Daoy (cell line): ENCODE data around the gene GALNT15. TPM values are rescaled to one million over a fixed set of nuclear protein-coding genes. Genes with fewer than 3 reads are reported as not detected.

ENCODE experiments used
- DNase-seq: peaks from one replicate; pipeline ENCODE4 v3.0.0-alpha.2; 2015; ENCODE audit warnings: low read depth
- total RNA-seq: library from RNA; depleted of rRNA; stranded (reverse); fragments of >200 nt; shearing (Covaris generic); gene quantifications from 2 replicates; pipeline ENCODE4 v1.2.3, GENCODE V29; 2014

Gene GALNT15
- total RNA-seq, 1 experiment from 2014 or later, result 0.69 TPM

- DNase-seq, result no peak
These were observed 11.6 kb downstream of the GALNT15 start for GRCh38 chr3:16186086-16186485.

- no peak for DNase-seq
These were observed 12.1 kb downstream of the GALNT15 start for GRCh38 chr3:16186565-16186964.

DNA sequence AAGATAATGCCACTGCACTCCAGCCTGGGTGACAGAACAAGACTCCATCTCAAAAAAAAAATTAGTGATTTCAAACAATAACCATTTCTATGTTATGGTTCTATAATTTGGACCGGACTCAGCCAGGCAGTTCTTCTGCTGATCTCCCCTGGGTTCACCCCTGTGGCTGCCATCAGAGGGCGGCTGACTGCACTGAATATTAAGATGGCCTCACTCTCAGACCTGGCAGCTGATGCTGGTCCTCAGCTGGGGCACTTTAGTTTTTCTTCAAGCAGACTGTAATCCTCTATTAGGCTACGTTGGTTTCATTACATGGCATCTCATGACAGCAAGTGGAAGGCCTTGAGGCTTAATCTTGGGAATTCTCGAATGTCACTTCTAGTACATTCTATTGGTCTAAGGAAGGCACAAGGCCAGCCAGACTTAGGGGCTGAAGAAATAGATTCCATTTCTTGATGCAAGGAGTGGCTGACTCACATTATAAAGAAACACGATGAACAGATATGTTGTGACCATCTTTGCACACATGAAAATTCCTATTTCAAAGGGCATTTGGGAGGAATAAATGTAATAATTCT, 12.8 kb downstream of the GALNT15 start:
- DNase-seq, result no peak

- no peak for DNase-seq
These were observed 13.6 kb downstream of the GALNT15 start for GRCh38 chr3:16188071-16188470.

- no peak for DNase-seq
These were observed 14.7 kb downstream of the GALNT15 start for GRCh38 chr3:16189201-16189600.

- no peak for DNase-seq
These were observed 16.2 kb downstream of the GALNT15 start for GRCh38 chr3:16190704-16191103.

DNA sequence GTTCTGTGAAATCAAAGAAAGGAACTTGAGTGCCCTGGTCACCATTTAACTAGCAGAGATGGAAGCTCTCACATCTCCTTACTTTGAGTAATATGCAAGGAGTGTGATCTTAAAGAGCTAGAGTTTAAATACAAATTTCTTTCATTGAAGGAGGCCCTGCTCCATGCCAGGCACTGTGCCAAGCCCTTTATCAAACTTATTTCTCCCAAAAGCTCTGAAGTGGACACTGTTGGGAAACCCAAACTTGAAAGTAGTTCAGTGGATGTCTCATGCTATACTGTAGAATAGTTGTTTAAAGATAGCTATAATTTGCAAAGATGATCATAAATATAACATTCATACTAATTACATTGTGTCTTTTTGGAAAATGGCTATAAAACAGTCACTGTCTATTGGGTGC, 17.1 kb downstream of the GALNT15 start:
- DNase-seq, result no peak

- no peak for DNase-seq
These were observed 17.8 kb downstream of the GALNT15 start for GRCh38 chr3:16192176-16192811.

DNA sequence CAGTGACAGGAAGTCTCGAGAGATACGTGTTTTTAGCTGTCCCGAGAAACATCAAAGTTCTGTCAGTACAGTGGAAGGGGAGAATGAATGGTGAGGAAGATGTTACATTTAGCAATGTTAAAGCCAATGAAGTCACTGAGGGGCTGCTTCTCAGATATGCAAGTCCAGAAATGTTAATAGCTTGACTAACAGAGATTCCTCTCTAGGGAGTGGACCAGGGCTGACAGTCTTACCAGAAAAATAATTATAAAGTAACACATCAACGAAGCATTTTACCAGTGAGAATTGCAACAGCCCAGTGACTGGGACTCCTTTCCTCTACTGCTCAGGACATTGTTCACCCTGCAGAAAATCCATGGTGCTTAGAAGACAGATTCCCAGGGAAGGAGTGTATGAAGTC, 23.9 kb downstream of the GALNT15 start:
- DNase-seq, result no peak

- DNase-seq, result no peak
These were observed 25.3 kb downstream of the GALNT15 start for GRCh38 chr3:16199769-16200168.

GRCh38 chr3:16200411-16200810, 25.9 kb downstream of the GALNT15 start:
- DNase-seq, result peak; percentile 20

DNA sequence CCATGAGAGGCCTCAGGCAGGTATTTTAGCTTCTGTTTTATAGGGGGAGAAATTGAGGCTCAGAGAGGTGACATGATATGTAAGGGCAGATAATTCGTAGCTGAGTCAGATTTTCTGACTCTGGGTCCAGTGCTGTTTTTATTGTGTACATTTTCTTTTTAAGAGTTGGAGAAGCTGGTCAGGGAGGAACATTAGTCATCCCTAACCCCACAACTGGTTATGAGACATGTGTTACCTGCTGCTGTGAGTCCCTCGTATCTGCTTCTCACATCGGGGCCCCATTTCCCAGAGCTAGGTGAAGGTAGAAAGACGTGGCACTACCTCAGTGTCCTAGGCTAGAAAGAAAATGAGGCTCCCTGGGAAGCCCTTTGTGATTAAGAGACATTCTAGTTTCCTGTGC, 28.6 kb downstream of the GALNT15 start:
- DNase-seq, result peak; percentile 45

- no peak for DNase-seq
These were observed 29.5 kb downstream of the GALNT15 start for GRCh38 chr3:16203671-16204629.

DNA sequence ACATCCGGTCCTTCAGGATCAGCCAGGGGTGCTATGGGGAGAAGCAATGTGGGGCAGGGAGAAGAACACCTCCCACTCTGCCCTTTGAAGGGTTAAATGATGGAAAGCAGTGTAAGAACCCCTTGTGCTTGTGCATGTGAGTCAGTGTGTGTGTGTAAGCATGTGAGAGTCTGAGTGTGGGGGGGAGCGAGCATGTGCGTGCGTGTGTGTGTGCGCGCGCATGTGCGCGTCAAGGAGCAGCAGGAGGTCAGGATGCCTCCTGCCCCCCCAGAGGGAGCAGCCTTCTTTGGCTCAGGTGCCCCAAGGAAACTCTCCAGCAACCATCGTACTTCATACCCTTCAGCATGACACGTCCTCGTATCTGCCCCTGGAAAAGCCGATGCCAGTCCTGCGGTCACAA, 30.3 kb downstream of the GALNT15 start:
- DNase-seq, result no peak

DNA sequence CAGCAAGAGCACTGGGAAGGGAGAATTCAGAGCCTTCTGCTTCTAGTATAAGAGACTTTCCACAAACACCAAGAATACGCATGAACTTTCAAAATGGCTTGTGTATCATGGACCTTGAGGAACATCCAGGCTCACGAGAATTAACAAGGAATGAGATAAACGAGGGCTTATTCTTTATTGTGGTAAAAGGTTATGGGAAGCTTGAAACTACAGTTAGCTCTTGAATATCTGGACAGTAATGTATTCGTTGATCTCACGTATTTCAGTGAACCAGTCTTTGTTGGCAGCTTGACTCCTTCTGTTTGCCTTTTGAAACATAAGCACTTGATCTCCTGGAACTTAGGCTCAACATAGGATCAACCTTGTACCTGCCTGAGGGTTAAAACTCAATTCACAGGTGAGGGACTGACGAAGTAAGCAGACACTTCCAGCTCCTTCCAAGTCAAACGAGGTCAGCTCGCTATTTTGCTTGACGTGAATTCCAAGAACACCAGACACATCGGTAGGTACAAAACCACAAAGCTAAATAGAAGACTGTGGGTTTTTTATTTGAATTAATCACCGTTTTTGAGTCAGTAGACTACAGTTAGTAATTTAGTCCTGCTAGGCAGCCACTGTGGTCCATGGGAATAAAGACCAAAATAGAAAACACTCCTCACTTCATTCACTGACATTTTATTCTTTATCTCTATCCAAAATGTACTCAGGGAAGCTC, 30.8 kb downstream of the GALNT15 start:
- peak; percentile 60 for DNase-seq

DNA sequence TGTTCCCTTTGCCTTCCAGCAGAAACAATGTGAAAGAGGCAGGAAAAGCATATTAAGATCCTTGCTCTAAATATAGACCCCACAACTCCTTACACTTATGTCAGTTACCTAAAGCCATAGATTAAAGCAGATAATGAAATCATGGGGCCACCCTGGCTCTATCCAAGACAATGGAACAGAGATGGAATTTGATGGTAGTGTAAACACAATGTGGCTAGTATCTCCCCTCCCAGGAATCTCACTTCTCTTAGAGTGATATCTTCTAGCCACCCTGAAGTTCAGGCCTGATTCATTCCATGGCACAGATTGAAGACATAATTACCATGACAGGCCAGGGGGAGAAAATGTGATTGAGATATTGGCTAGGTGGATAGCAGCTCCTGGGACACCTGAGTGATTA, 32.6 kb downstream of the GALNT15 start:
- no peak for DNase-seq

DNA sequence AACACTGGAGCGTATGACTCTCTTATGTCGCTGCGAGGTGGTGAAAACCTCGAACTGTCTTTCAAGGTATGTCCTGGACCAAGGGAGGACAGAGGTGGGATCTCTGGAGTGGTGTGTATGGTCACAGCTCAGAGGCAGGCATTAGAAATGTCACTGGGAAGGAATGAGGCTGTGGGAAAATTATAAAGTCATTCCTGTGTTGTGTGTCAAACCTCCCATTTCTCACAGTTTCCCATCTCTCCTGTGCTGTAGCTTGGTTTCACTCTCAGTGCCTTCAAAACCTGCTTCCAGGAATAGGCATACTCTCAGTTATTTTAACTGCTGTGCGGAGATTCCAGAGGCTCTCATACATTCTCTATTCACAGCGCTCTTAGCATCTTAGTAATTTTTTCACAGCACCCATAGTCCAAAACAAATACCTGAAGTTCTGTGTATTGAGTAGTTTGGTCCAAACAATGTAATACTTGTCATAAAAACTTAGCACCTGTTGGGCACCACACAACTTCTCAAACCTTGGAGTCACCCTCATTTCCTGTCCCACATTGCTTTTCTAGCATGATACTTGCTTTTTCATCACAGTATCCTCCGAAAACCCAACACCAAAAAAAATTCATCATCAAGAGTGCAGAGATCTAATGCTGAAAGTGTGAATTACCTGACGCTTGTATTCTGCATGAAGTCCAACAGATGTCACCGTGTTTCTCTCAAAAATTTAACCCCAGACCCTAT, 36.9 kb downstream of the GALNT15 start:
- no peak for DNase-seq

DNA sequence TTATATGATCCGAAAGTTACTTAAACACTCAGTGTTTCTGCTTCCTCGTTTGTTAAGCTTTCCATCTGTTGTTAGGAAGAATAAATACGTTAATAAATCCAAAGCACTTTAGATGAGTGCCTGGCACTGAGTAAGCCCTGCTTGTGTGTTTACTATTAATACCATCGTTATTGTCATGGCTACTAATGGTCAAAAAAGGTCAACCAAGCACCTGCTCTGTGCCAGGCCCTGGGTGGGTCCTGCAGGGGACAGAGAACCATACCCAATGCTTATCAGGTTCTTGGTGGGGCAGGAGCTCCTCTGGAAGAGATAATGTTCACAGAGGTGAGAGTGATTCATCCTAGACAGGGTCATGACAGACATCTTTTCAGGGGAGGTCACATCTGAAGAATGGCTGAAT, 39.9 kb downstream of the GALNT15 start:
- no peak for DNase-seq

DNA sequence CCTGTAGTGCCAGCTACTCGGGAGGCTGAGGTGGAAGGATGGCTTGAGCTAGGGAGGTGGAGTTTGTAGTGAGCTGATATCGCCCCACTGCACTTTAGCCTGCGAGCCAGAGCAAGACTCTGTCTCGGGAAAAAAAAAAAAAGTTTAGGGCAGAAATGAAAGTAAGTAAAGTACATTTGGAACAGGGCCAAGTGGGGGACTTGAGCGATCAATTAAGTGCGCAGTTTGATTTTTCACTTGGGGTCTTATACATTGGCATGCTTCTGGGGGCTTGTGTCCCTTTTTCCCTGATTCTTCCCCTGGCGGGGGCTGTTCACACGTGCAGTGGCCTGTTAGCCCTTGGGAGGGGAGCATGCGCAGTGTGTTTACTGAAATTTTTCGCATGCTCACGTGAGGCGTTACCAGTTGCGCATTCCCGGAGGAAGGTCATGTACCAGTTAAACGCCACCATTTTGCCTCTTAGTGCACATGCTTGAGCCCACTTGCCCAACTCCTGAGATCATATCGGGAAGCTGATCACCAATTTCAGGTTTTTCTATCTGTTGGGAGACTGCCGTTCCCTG, 42.0 kb downstream of the GALNT15 start:
- no peak for DNase-seq

GRCh38 chr3:16219777-16220176, 45.3 kb downstream of the GALNT15 start:
- no peak for DNase-seq

- DNase-seq, result no peak
These were observed 47.5 kb downstream of the GALNT15 start for GRCh38 chr3:16221990-16222389.
